Ovary (tissue), 10 donors: Measurements from ENCODE around the gene NBDY. TPM values are rescaled to one million over a fixed set of nuclear protein-coding genes. Genes with fewer than 3 reads are reported as not detected.
"Not testable (repeated sequence)": the region's sequence is repeated elsewhere in the genome, so short reads cannot be mapped to it uniquely, and the experiment has no call there.

Experiments
- DNase-seq, 5 donors: peaks; one replicate each; pipeline ENCODE4 v3.0.0-alpha.2; 2019 to 2020
- H3K27ac ChIP-seq, 2 donors: fragments of 200-600 bp; one replicate each; pipeline versions ENCODE4 v1.5.1 to v1.8.0; 2019 to 2022
- H3K27me3 ChIP-seq: fragments of 200-600 bp; one replicate; pipeline ENCODE4 v1.8.0; 2022
- H3K36me3 ChIP-seq: fragments of 200-600 bp; sonication (generic); one replicate; pipeline ENCODE4 v1.5.1; 2019
- H3K4me1 ChIP-seq: one replicate; pipeline ENCODE4 v1.8.1; 2013; ENCODE audit warnings: mild to moderate bottlenecking, moderate library complexity; ENCODE audit not compliant: insufficient read depth
- H3K4me3 ChIP-seq: fragments of 200-600 bp; sonication (generic); one replicate; pipeline ENCODE4 v1.5.1; 2017
- H3K9me3 ChIP-seq, 2 donors: fragments of 200-600 bp in 1 of 2; sonication (generic) in 1 of 2; one replicate each; pipeline versions ENCODE4 v1.5.1 to v1.8.1; 2013 to 2019; ENCODE audit warnings: mild to moderate bottlenecking in 1 of 2, moderate library complexity in 1 of 2
- CTCF ChIP-seq, 3 donors: fragments of 450-650 bp in 2 of 3; fragments of 200-600 bp in 1 of 3; IDR thresholded peaks; one replicate each; pipeline versions ENCODE4 v1.5.1 to v1.8.0; 2016 to 2022; ENCODE audit warnings: antibody characterized with exemption in 3 of 3, mild to moderate bottlenecking in 1 of 3
- EP300 ChIP-seq: sonication (generic); formaldehyde crosslinking; IDR thresholded peaks from one replicate; pipeline ENCODE4 v1.6.1; 2017; ENCODE audit warnings: antibody characterized with exemption
- POLR2A ChIP-seq: fragments of 450-650 bp; IDR thresholded peaks from one replicate; pipeline ENCODE4 v1.6.1; 2017; ENCODE audit warnings: antibody characterized with exemption, mild to moderate bottlenecking, moderate library complexity
- WGBS, 3 donors: extraction: QIAGEN DNeasy Blood & Tissue Kit in 1 of 3; methylation state at CpG; one replicate each; pipeline versions ENCODE4 v1.1.5 to v1.1.7; 2013 to 2017; 5-methylcytosine and 5-hydroxymethylcytosine counted together
- intact Hi-C, 4 donors: fragments of 100-400 bp; cut with DNase I; formaldehyde crosslinking; loops; one replicate each; pipeline versions ENCODE4 v1.11.0 to v1.15.1; 2022 to 2023
- long read RNA-seq, 3 donors: library from polyadenylated mRNA in 2 of 3; unstranded in 2 of 3; transcript quantifications; one replicate each; pipeline ENCODE4 v2.0.0 and lab custom pipeline, GENCODE V29; 2021 to 2026
- polyA plus RNA-seq, 2 donors: library from polyadenylated mRNA; stranded (reverse); fragments of 200-250 nt in 1 of 2; fragments of 350-450 nt in 1 of 2; fragmentation: Illumina TruSeq in 1 of 2; extraction: RNeasy Lipid Tissue Mini Kit (QIAGEN cat#74804) in 1 of 2; gene quantifications; one replicate each; pipeline ENCODE4 v1.2.3, GENCODE V29; 2013 to 2014
- total RNA-seq, 7 donors: library from RNA; depleted of rRNA in 2 of 7; stranded (reverse); fragments of >200 nt in 2 of 7; fragmentation: NEBNext Ultra II Directional in 3 of 7; extraction: Animal tissue kit (Norgen Biotek cat#: 25700) in 3 of 7; gene quantifications; one replicate each; pipeline versions ENCODE4 v1.1.0 to v1.2.4, GENCODE V29; 2016 to 2023
- donor health status: DM: no; HTN: no; CAD: no; lungs with moderate emphysema.
- donor health status: DM: no; HTN: no; CAD: no.
- donor health status: Bipolar disorder and iron deficiency.
- donor health status: DM: yes; HTN: yes; CAD: no.
- donor health status: DM: no; HTN: no; CAD: no.
- donor health status: DM: yes; HTN: yes; CAD: no.

Gene NBDY, protein sequence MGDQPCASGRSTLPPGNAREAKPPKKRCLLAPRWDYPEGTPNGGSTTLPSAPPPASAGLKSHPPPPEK
- total RNA-seq = 10 to 100 TPM; 11.9 to 45.7 (median 35.1) TPM
- polyA plus RNA-seq = 10 to 100 TPM; 27.8 to 60.9 TPM
- long read RNA-seq, donor 1, transcript NBDY-201 (3 exons, 1,529 nt) = major isoform, 32 of 34 reads
- long read RNA-seq, donor 1, partial matches to known transcripts = 0 of 34 reads
- long read RNA-seq, donor 1, other reads (novel, unspliced or antisense) = 1 of 34 reads
- long read RNA-seq, donor 2, transcript NBDY-201 (3 exons, 1,529 nt) = major isoform, 28 of 29 reads
- long read RNA-seq, donor 2, partial matches to known transcripts = 0 of 29 reads
- long read RNA-seq, donor 2, other reads (novel, unspliced or antisense) = 0 of 29 reads
- long read RNA-seq, donor 3, transcript NBDY-201 (3 exons, 1,529 nt) = major isoform, 33 of 34 reads
- long read RNA-seq, donor 3, partial matches to known transcripts = 0 of 34 reads
- long read RNA-seq, donor 3, other reads (novel, unspliced or antisense) = 1 of 34 reads

GRCh38 chrX:56729152-56729850 is at the start of gene NBDY:
Gene NBDY (plus strand): TSS chrX:56729243. CDS start chrX:56729354, 111 bp downstream.
- Histone ChIP-seq H3K9me3 (no peaks in the 10 kb centered on the region), H3K4me3 (peak within 1 kb of the TSS; percentile 57), H3K27me3 (no peaks in the 10 kb centered on the region), H3K27ac (peak within 1 kb of the TSS in 1 of 2 donors; percentile 63), H3K36me3 (no peaks in the 10 kb centered on the region), H3K4me1 (no peaks in the 10 kb centered on the region)
- intact Hi-C loops = no loop called here
- WGBS, 3 donors = 12 to 16% (median 16%) methylated on average over 23 of the region's 23 CpGs
- DNase-seq = peak; percentile 35 to 48 (median 40)
- TF ChIP-seq EP300 (no peak), CTCF (IDR thresholded peaks at IDR 0.05) (no peak), POLR2A (no peak)

DNA sequence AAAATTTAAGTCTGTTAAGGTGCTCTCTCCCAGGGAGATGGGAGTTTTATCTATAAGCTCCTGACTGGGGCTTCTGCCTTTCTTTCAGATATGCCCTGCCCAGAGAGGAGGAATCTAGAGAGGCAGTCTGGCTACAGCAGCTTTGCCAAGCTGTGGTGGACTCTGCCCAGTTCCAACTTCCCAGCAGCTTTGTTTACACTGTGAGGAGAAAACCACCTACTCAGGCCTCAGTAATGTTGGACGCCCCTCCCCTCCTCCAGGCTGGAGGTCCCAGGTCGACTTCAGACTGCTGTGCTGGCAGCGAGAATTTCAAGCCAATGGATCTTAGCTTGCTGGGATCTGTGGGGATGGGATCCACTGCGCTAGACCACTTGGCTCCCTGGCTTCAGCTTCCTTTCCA is 24.5 kb upstream of the NBDY start:
- H3K27me3 ChIP-seq, H3K27ac ChIP-seq, intact Hi-C loops, H3K4me1 ChIP-seq, H3K36me3 ChIP-seq, H3K4me3 ChIP-seq, H3K9me3 ChIP-seq, DNase-seq: not testable (repeated sequence)
- 49 to 61% (median 57%) methylated on average over 4 of the region's 4 CpGs for WGBS, 3 donors

DNA sequence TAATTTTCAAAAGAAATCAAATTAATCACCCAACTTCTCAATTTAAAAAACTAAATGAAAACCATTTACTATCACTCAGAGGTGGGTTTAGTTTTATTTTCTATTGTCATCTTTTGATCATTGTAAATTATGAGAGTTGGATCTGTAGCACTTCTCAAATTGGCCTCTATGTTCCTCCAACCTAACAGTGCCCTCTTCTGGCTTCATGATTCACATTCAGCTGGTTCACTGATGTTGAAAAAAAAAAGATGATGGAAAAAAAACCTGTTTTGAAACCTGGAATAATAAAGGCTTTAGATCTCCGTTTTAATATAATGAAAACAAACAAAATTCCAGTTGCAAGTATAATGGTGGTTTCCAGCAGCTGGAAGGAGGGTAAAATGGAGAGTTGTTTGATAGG is 2.4 kb upstream of the NBDY start:
- no peak overlapping the region for H3K27ac ChIP-seq
- no peak overlapping the region for H3K4me3 ChIP-seq
- 0 to 2% (median 0%) methylated on average over 1 of the region's 1 CpG for WGBS, 3 donors
- no peak for DNase-seq
- H3K27me3 ChIP-seq = no peaks in the 10 kb centered on the region
- no peaks in the 10 kb centered on the region for H3K4me1 ChIP-seq
- TF ChIP-seq POLR2A (no peak), EP300 (no peak), CTCF (IDR thresholded peaks at IDR 0.05) (no peak)
- no peaks in the 10 kb centered on the region for H3K9me3 ChIP-seq
- intact Hi-C loops = no loop called here
- no peaks in the 10 kb centered on the region for H3K36me3 ChIP-seq

- TF ChIP-seq POLR2A (no peak), CTCF (IDR thresholded peaks at IDR 0.05) (no peak), EP300 (no peak)
- no peaks in the 10 kb centered on the region for H3K4me1 ChIP-seq
- no peak overlapping the region for H3K4me3 ChIP-seq
- 57 to 68% (median 63%) methylated on average over 3 of the region's 3 CpGs for WGBS, 3 donors
- H3K27me3 ChIP-seq = no peaks in the 10 kb centered on the region
- no peaks in the 10 kb centered on the region for H3K36me3 ChIP-seq
- DNase-seq = no peak
- intact Hi-C loops = no loop called here
- H3K9me3 ChIP-seq = no peaks in the 10 kb centered on the region
- no peak overlapping the region for H3K27ac ChIP-seq
Observed at GRCh38 chrX:56727531-56727930, 1.5 kb upstream of the NBDY start.

GRCh38 chrX:56728321-56728720 is 722 bp upstream of the NBDY start:
- H3K4me1 ChIP-seq = no peaks in the 10 kb centered on the region
- no peaks in the 10 kb centered on the region for H3K27me3 ChIP-seq
- H3K36me3 ChIP-seq = no peaks in the 10 kb centered on the region
- intact Hi-C loops = no loop called here
- TF ChIP-seq POLR2A (no peak), EP300 (no peak), CTCF (IDR thresholded peaks at IDR 0.05) (no peak)
- 10 to 16% (median 14%) methylated on average over 2 of the region's 2 CpGs for WGBS, 3 donors
- H3K27ac ChIP-seq = no peak overlapping the region
- no peak overlapping the region for H3K4me3 ChIP-seq
- no peaks in the 10 kb centered on the region for H3K9me3 ChIP-seq
- DNase-seq = no peak
